Measurements from ENCODE around the gene MSTN. TPM values are rescaled to one million over a fixed set of nuclear protein-coding genes. Genes with fewer than 3 reads are reported as not detected.

The MSTN gene
- total RNA-seq, 1 experiment from 2014 or later: not detected

DNA sequence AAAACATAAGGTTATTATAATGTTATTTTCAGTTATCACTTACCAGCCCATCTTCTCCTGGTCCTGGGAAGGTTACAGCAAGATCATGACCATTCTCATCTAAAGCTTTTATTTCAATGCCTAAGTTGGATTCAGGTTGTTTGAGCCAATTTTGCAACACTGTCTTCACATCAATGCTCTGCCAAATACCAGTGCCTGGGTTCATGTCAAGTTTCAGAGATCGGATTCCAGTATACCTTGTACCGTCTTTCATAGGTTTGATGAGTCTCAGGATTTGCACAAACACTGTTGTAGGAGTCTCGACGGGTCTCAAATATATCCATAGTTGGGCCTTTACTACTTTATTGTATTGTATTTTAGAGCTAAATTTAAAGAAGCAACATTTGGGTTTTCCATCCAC is 2.5 kb downstream of the MSTN start (continued):
- TF ChIP-seq, protein P1, sequence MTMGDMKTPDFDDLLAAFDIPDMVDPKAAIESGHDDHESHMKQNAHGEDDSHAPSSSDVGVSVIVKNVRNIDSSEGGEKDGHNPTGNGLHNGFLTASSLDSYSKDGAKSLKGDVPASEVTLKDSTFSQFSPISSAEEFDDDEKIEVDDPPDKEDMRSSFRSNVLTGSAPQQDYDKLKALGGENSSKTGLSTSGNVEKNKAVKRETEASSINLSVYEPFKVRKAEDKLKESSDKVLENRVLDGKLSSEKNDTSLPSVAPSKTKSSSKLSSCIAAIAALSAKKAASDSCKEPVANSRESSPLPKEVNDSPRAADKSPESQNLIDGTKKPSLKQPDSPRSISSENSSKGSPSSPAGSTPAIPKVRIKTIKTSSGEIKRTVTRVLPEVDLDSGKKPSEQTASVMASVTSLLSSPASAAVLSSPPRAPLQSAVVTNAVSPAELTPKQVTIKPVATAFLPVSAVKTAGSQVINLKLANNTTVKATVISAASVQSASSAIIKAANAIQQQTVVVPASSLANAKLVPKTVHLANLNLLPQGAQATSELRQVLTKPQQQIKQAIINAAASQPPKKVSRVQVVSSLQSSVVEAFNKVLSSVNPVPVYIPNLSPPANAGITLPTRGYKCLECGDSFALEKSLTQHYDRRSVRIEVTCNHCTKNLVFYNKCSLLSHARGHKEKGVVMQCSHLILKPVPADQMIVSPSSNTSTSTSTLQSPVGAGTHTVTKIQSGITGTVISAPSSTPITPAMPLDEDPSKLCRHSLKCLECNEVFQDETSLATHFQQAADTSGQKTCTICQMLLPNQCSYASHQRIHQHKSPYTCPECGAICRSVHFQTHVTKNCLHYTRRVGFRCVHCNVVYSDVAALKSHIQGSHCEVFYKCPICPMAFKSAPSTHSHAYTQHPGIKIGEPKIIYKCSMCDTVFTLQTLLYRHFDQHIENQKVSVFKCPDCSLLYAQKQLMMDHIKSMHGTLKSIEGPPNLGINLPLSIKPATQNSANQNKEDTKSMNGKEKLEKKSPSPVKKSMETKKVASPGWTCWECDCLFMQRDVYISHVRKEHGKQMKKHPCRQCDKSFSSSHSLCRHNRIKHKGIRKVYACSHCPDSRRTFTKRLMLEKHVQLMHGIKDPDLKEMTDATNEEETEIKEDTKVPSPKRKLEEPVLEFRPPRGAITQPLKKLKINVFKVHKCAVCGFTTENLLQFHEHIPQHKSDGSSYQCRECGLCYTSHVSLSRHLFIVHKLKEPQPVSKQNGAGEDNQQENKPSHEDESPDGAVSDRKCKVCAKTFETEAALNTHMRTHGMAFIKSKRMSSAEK (CRISPR knock-in tag; IDR thresholded peaks at IDR 0.05; ENCODE audit: borderline replicate concordance): no peak
- TF ChIP-seq ZNF396 (CRISPR knock-in tag; IDR thresholded peaks at IDR 0.05; ENCODE audit: borderline replicate concordance) (no peak), CBFB (CRISPR knock-in tag; IDR thresholded peaks at IDR 0.05; ENCODE audit: low read depth) (no peak)

DNA sequence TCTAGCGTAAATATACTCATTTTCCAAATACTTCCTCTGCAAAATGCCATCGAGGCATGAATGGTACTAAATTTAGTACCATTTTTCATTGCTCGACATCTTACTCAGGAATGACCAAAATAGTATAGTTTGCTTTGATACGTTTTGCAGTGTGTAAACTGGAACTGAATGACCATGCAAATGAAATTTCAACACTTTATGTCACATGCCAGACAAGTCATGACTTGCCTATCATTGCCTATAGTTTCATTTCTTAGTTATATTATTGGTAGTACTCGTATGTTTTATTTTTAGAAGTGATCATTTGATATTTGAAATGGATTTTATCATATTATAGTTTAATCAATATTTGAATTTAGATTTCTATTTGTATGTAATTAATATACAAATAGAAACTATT is 9.1 kb downstream of the MSTN start:
- H3K36me3 Mint-ChIP-seq: no peaks in the 10 kb centered on the region
- CTCF ChIA-PET: no interaction called here
- no peak for ATAC-seq
- no peak for TF ChIP-seq GTF2I (CRISPR knock-in tag; conservative IDR thresholded peaks at IDR 0.05)
- TF ChIP-seq ZNF263 (CRISPR knock-in tag; IDR thresholded peaks at IDR 0.05; ENCODE audit: low read depth): no peak
- no peak for TF ChIP-seq ZNF416 (CRISPR knock-in tag; IDR thresholded peaks at IDR 0.05)
- TF ChIP-seq, protein P2, sequence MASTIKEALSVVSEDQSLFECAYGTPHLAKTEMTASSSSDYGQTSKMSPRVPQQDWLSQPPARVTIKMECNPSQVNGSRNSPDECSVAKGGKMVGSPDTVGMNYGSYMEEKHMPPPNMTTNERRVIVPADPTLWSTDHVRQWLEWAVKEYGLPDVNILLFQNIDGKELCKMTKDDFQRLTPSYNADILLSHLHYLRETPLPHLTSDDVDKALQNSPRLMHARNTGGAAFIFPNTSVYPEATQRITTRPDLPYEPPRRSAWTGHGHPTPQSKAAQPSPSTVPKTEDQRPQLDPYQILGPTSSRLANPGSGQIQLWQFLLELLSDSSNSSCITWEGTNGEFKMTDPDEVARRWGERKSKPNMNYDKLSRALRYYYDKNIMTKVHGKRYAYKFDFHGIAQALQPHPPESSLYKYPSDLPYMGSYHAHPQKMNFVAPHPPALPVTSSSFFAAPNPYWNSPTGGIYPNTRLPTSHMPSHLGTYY (CRISPR knock-in tag; IDR thresholded peaks at IDR 0.05): no peak
- TF ChIP-seq NR2C2 (CRISPR knock-in tag; IDR thresholded peaks at IDR 0.05): no peak
- no peak for TF ChIP-seq ZNF396 (CRISPR knock-in tag; IDR thresholded peaks at IDR 0.05; ENCODE audit: borderline replicate concordance)
- TF ChIP-seq GRHL2 (CRISPR knock-in tag; IDR thresholded peaks at IDR 0.05; ENCODE audit: insufficient replicate concordance, severe bottlenecking): no peak
- TF ChIP-seq, protein P1 (CRISPR knock-in tag; IDR thresholded peaks at IDR 0.05; ENCODE audit: borderline replicate concordance): no peak
- TF ChIP-seq ZNF671 (CRISPR knock-in tag; IDR thresholded peaks at IDR 0.05): no peak
- TF ChIP-seq RORB (CRISPR knock-in tag; IDR thresholded peaks at IDR 0.05): no peak
- TF ChIP-seq, protein P3, sequence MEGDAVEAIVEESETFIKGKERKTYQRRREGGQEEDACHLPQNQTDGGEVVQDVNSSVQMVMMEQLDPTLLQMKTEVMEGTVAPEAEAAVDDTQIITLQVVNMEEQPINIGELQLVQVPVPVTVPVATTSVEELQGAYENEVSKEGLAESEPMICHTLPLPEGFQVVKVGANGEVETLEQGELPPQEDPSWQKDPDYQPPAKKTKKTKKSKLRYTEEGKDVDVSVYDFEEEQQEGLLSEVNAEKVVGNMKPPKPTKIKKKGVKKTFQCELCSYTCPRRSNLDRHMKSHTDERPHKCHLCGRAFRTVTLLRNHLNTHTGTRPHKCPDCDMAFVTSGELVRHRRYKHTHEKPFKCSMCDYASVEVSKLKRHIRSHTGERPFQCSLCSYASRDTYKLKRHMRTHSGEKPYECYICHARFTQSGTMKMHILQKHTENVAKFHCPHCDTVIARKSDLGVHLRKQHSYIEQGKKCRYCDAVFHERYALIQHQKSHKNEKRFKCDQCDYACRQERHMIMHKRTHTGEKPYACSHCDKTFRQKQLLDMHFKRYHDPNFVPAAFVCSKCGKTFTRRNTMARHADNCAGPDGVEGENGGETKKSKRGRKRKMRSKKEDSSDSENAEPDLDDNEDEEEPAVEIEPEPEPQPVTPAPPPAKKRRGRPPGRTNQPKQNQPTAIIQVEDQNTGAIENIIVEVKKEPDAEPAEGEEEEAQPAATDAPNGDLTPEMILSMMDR (IDR thresholded peaks at IDR 0.05): no peak
- TF ChIP-seq, protein P4, sequence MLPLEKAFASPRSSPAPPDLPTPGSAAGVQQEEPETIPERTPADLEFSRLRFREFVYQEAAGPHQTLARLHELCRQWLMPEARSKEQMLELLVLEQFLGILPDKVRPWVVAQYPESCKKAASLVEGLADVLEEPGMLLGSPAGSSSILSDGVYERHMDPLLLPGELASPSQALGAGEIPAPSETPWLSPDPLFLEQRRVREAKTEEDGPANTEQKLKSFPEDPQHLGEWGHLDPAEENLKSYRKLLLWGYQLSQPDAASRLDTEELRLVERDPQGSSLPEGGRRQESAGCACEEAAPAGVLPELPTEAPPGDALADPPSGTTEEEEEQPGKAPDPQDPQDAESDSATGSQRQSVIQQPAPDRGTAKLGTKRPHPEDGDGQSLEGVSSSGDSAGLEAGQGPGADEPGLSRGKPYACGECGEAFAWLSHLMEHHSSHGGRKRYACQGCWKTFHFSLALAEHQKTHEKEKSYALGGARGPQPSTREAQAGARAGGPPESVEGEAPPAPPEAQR (CRISPR knock-in tag; IDR thresholded peaks at IDR 0.05): no peak
- TF ChIP-seq RELA (CRISPR knock-in tag; IDR thresholded peaks at IDR 0.05; ENCODE audit: borderline replicate concordance): no peak
- TF ChIP-seq IRF2 (CRISPR knock-in tag; IDR thresholded peaks at IDR 0.05; ENCODE audit: borderline replicate concordance, low read depth): no peak
- TF ChIP-seq, protein P5, sequence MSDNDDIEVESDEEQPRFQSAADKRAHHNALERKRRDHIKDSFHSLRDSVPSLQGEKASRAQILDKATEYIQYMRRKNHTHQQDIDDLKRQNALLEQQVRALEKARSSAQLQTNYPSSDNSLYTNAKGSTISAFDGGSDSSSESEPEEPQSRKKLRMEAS (CRISPR knock-in tag; IDR thresholded peaks at IDR 0.05): no peak
- TF ChIP-seq, protein P6, sequence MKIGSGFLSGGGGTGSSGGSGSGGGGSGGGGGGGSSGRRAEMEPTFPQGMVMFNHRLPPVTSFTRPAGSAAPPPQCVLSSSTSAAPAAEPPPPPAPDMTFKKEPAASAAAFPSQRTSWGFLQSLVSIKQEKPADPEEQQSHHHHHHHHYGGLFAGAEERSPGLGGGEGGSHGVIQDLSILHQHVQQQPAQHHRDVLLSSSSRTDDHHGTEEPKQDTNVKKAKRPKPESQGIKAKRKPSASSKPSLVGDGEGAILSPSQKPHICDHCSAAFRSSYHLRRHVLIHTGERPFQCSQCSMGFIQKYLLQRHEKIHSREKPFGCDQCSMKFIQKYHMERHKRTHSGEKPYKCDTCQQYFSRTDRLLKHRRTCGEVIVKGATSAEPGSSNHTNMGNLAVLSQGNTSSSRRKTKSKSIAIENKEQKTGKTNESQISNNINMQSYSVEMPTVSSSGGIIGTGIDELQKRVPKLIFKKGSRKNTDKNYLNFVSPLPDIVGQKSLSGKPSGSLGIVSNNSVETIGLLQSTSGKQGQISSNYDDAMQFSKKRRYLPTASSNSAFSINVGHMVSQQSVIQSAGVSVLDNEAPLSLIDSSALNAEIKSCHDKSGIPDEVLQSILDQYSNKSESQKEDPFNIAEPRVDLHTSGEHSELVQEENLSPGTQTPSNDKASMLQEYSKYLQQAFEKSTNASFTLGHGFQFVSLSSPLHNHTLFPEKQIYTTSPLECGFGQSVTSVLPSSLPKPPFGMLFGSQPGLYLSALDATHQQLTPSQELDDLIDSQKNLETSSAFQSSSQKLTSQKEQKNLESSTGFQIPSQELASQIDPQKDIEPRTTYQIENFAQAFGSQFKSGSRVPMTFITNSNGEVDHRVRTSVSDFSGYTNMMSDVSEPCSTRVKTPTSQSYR (CRISPR knock-in tag; IDR thresholded peaks at IDR 0.05): no peak
- DNase-seq (ENCODE audit: low spot score): no peak
- no peak overlapping the region for H3K27ac Mint-ChIP-seq
- H3K4me1 Mint-ChIP-seq: no peaks in the 10 kb centered on the region
- H3K9me3 Mint-ChIP-seq: no peaks in the 10 kb centered on the region
- POLR2A ChIA-PET: no interaction called here
- no peaks in the 10 kb centered on the region for H3K27me3 Mint-ChIP-seq (ENCODE audit: low read depth)
- no peak overlapping the region for H3K4me3 Mint-ChIP-seq

All from WTC11 (cell line).